DOHH2 (cell line): ENCODE measurements around the gene CCDC185.

Experiments
- CTCF ChIP-seq: fragments of 200-600 bp; sonication (generic); IDR thresholded peaks from one replicate; pipeline ENCODE4 v1.5.1; 2014; ENCODE audit warnings: antibody characterized with exemption, mild to moderate bottlenecking, low read depth, low read length; ENCODE audit not compliant: poor library complexity, severe bottlenecking
- EZH2phosphoT487 ChIP-seq: fragments of 200-600 bp; sonication (generic); IDR thresholded peaks from 2 replicates; pipeline ENCODE4 v1.6.1; 2017; ENCODE audit warnings: borderline replicate concordance, mild to moderate bottlenecking, antibody characterized with exemption, low read length, moderate library complexity, mixed read lengths

GRCh38 chr1:223386013-223386412 lies 7.2 kb upstream of the CCDC185 start:
- TF ChIP-seq CTCF (no peak), EZH2phosphoT487 (no peak)
